Psoas muscle (tissue), 8 donors: ENCODE measurements around the gene ANKRD50. TPM values are rescaled to one million over a fixed set of nuclear protein-coding genes. Genes with fewer than 3 reads are reported as not detected.

Experiments
- ATAC-seq, 4 donors: fragments of 200-7000 bp; cut with Tn5 transposase; one replicate each; pipeline ENCODE4 v1.9.1; 2020; ENCODE audit warnings: moderate library complexity in 3 of 4, mild to moderate bottlenecking in 2 of 4
- DNase-seq, 2 donors: peaks; one replicate each; pipeline ENCODE4 v3.0.0-alpha.2; 2020
- H3K27ac ChIP-seq: fragments of 200-600 bp; one replicate; pipeline ENCODE4 v1.8.0; 2022
- H3K27me3 ChIP-seq, 3 donors: fragments of 200-600 bp in 1 of 3; one replicate each; pipeline versions ENCODE4 v1.6.1 to v1.8.0; 2013 to 2022; ENCODE audit warnings: low read length in 2 of 3, mild to moderate bottlenecking in 2 of 3, moderate library complexity in 1 of 3; ENCODE audit not compliant: insufficient read depth in 3 of 3
- H3K36me3 ChIP-seq, 2 donors: fragments of 200-600 bp in 1 of 2; one replicate each; pipeline versions ENCODE4 v1.6.1 to v1.8.0; 2013 to 2022; ENCODE audit warnings: low read depth in 1 of 2, mild to moderate bottlenecking in 1 of 2, moderate library complexity in 1 of 2; ENCODE audit not compliant: insufficient read depth in 1 of 2
- H3K4me1 ChIP-seq: fragments of 200-600 bp; one replicate; pipeline ENCODE4 v1.8.0; 2022
- H3K4me3 ChIP-seq: fragments of 200-600 bp; one replicate; pipeline ENCODE4 v1.8.0; 2022; ENCODE audit warnings: mild to moderate bottlenecking
- H3K9me3 ChIP-seq: fragments of 200-600 bp; one replicate; pipeline ENCODE4 v1.8.0; 2022
- WGBS, 3 donors: extraction: QIAGEN DNeasy Blood & Tissue Kit; methylation state at CpG; one replicate each; pipeline versions ENCODE4 v1.1.6 to v1.1.7; 2013; 5-methylcytosine and 5-hydroxymethylcytosine counted together
- intact Hi-C, 2 donors: fragments of 100-400 bp; cut with DNase I; formaldehyde crosslinking; loops; one replicate each; pipeline versions ENCODE4 v1.11.0 to v1.14.2; 2022
- polyA plus RNA-seq, 3 donors: library from polyadenylated mRNA; stranded (reverse); fragments of 200-250 nt; gene quantifications; one replicate each; pipeline ENCODE4 v1.2.3, GENCODE V29; 2013
- total RNA-seq, 4 donors: library from RNA; stranded (reverse); fragmentation: NEBNext Ultra II Directional in 2 of 4; extraction: Animal tissue kit (Norgen Biotek cat#: 25700) in 2 of 4; gene quantifications; one replicate each; pipeline versions ENCODE4 v1.2.1 to v1.2.4, GENCODE V29; 2021 to 2023
- TF ChIP-seq, protein P1 (sequence below): fragments of 200-600 bp; IDR thresholded peaks from one replicate; pipeline ENCODE4 v1.8.0; 2022; ENCODE audit warnings: antibody characterized with exemption
- donor health status: healthy with polysubstance abuse.
- donor health status: DM: no; HTN: no; CAD: no; lungs with moderate emphysema.
- donor health status: Bipolar disorder and iron deficiency.
- donor health status: healthy.
- donor health status: DM: yes; HTN: yes; CAD: no.
- donor health status: DM: no; HTN: no; CAD: no.
- donor health status: DM: no; HTN: no; CAD: no.
- donor health status: DM: yes; HTN: yes; CAD: no.

The ANKRD50 gene
- total and polyA plus RNA-seq, 7 donors, result 0.66 to 7.0 (median 3.1) TPM

DNA sequence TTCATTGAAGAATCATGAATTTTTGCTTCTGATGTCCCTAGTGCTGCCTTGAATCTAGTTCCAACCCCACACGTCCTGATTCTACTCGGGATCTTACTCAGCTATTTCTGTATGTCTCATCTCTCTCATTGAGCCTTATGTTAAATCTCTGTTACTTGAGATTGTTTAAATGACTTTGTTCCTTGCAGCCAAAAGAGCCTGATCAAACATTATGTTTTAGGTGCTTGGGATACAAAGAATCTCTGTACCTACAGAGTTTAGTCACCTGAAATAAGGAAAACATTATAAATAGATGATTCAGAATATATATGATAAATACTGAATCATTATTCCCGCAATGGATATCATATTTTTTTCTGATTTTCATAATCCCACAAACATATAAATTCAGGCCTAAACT, 13.7 kb upstream of the ANKRD50 start:
- Histone ChIP-seq H3K4me1 (no peaks in the 10 kb centered on the region), H3K36me3 (no peaks in the 10 kb centered on the region), H3K27ac (no peak overlapping the region), H3K9me3 (no peaks in the 10 kb centered on the region), H3K4me3 (no peak overlapping the region), H3K27me3 (no peaks in the 10 kb centered on the region)
- WGBS, 3 donors, result 92 to 94% (median 93%) methylated on average over 3 of the region's 3 CpGs
- TF ChIP-seq, protein P1, sequence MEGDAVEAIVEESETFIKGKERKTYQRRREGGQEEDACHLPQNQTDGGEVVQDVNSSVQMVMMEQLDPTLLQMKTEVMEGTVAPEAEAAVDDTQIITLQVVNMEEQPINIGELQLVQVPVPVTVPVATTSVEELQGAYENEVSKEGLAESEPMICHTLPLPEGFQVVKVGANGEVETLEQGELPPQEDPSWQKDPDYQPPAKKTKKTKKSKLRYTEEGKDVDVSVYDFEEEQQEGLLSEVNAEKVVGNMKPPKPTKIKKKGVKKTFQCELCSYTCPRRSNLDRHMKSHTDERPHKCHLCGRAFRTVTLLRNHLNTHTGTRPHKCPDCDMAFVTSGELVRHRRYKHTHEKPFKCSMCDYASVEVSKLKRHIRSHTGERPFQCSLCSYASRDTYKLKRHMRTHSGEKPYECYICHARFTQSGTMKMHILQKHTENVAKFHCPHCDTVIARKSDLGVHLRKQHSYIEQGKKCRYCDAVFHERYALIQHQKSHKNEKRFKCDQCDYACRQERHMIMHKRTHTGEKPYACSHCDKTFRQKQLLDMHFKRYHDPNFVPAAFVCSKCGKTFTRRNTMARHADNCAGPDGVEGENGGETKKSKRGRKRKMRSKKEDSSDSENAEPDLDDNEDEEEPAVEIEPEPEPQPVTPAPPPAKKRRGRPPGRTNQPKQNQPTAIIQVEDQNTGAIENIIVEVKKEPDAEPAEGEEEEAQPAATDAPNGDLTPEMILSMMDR, result no peak
- DNase-seq (no peak), ATAC-seq (no peak)
- intact Hi-C loops, result no loop called here

DNA sequence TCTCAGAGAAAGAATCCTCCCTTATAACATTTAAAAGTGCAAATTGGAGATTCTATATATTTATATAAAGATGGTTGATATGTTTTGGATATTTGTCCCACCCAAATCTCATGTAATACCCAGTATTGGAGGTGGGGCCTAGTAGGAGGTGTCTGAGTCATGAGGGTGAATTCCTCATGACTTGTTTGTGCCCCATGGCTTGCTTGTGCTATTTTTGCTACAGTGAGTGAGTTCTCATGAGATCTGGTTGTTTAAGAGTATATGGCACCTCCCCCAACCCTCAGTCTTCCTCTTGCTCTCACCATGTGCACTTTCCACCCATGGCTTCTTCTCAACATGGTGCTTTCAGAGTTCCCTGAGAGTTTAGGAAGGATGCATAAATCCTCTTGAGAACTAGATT, 9.5 kb upstream of the ANKRD50 start:
- no peaks in the 10 kb centered on the region for H3K36me3 ChIP-seq
- intact Hi-C loops, result no loop called here
- TF ChIP-seq, protein P1, result no peak

DNA sequence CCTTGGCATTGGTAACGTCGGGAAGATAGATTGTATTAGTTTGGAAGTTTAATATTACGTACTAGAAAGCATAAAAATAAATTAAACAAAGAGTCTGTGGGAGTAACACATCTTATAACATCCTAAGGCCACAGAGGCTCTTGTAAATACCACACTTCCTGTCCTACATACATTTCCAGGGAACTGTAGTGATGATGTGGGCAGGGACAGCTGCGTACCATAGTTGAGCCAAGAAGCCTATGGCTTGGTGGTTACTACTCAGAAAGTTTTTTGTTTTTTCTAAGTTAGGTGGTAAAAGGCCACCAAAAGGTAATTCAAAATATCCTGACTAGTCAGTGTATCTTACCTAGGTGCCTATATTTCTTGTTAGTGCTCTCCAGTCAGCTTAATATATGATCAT, 4.6 kb upstream of the ANKRD50 start:
- Histone ChIP-seq H3K9me3 (no peaks in the 10 kb centered on the region), H3K27ac (no peak overlapping the region), H3K4me3 (no peak overlapping the region), H3K27me3 (no peaks in the 10 kb centered on the region), H3K36me3 (no peaks in the 10 kb centered on the region), H3K4me1 (no peaks in the 10 kb centered on the region)
- TF ChIP-seq, protein P1, result no peak
- ATAC-seq (no peak), DNase-seq (no peak)
- WGBS, 3 donors, result 85 to 93% (median 86%) methylated on average over 4 of the region's 4 CpGs
- intact Hi-C loops, result loop anchor here (10.0 kb wide), 2 partner anchors 218 to 382 kb away; no protein-coding TSS in a partner anchor

More for the DNA sequence above, 9.5 kb upstream of the ANKRD50 start:
- Histone ChIP-seq H3K9me3 (no peaks in the 10 kb centered on the region), H3K27me3 (no peaks in the 10 kb centered on the region), H3K4me3 (no peak overlapping the region), H3K27ac (no peak overlapping the region), H3K4me1 (no peaks in the 10 kb centered on the region)
- DNase-seq (no peak), ATAC-seq (peak in 3 of 4 donors; percentile 33 to 66 (median 39))

DNA sequence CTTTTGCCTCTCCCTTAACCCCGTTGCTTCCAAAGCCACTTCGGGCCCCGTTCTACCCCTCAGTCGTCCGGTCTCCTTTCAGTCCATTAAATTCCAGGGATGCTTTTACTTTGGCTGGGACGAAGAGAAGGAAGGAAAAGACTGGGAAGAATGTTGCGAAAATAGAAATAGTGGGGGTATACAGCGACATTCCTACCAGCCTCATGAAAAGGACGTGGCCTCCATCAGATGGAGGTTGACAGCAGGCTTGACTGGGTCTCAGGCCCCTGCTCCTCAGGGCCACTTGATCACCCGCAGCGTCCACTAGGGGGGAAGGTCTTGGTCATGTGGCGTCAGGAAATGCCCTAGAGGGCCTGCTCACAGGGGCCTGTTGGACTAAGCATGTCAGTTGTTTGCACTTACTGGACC, 657 bp upstream of the ANKRD50 start:
- TF ChIP-seq, protein P1, result peak; percentile 44
- Histone ChIP-seq H3K27me3 (no peaks in the 10 kb centered on the region), H3K9me3 (no peaks in the 10 kb centered on the region), H3K4me1 (peaks cover 22% of the 10 kb centered on the region), H3K36me3 (no peaks in the 10 kb centered on the region), H3K27ac (peak overlapping the region; percentile 90), H3K4me3 (peak overlapping the region; percentile 83)
- DNase-seq (peak; percentile 63 to 79), ATAC-seq (peak; percentile 44 to 77 (median 69))
- intact Hi-C loops, result loop anchor here (10.0 kb wide), 2 partner anchors 222 to 378 kb away; no protein-coding TSS in a partner anchor
- 6 to 17% (median 8%) methylated on average over 12 of the region's 12 CpGs for whole genome bisulfite sequencing, 3 donors
